Measurements from ENCODE around the gene JMY. TPM values are rescaled to one million over a fixed set of nuclear protein-coding genes. Genes with fewer than 3 reads are reported as not detected.

The JMY gene
- total and polyA plus RNA-seq, 2 experiments from 2014 or later: 2.0 to 11.7 TPM

- Histone ChIP-seq H3K27ac (no peak overlapping the region), H3K9me2 (replicated peaks; ENCODE audit: insufficient read depth) (no peaks in the 10 kb centered on the region), H3K4me1 (ENCODE audit: insufficient read depth) (no peaks in the 10 kb centered on the region), H3K27me3 (no peaks in the 10 kb centered on the region), H2AFZ (no peak overlapping the region), H3K9me3 (ENCODE audit: low read depth) (no peaks in the 10 kb centered on the region), H3K36me3 (replicated peaks; ENCODE audit: insufficient read depth, low read depth) (no peaks in the 10 kb centered on the region), H3K79me2 (peaks cover 44% of the 10 kb centered on the region), H3K4me2 (no peak overlapping the region), H4K20me1 (ENCODE audit: insufficient read depth, poor library complexity, severe bottlenecking) (peaks cover 8% of the 10 kb centered on the region), H3K4me3 (no peak overlapping the region)
- DNase-seq (ENCODE audit: low spot score): no peak
- no peak for TF ChIP-seq EZH2 (IDR thresholded peaks at IDR 0.05; ENCODE audit: borderline replicate concordance)
- TF ChIP-seq CTCF (IDR thresholded peaks at IDR 0.05; ENCODE audit: poor library complexity): no peak
- TF ChIP-seq EZH2phosphoT487 (IDR thresholded peaks at IDR 0.05; ENCODE audit: low read depth, severe bottlenecking, unreplicated experiment): no peak
- WGBS (ENCODE audit: low lambda C conversion rate, missing lambda C conversion rate): 95% methylated on average over 3 of the region's 3 CpGs
These were observed 33.8 kb downstream of the JMY start for GRCh38 chr5:79269733-79270166.

DNA sequence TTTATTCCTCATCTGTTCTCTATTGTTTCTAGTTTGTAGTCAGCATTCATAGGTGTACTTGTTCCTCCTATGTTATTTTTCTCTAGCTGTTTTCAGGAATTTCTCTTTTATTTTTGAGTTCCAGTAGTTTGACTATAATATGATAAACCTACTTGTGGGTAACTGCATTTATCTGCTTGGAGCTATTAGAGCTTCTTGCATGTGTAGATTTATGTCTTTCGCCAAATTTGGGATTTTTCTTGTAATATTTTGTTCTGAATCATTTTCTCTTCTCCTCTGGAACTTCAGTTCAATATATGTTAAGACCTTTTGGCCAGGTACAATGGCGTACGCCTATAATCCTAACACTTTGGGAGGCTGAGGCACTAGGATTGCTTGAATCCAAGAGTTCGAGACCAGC lies 37.4 kb downstream of the JMY start:
- DNase-seq (ENCODE audit: low spot score): no peak
- TF ChIP-seq EZH2 (IDR thresholded peaks at IDR 0.05; ENCODE audit: borderline replicate concordance) (no peak), EZH2phosphoT487 (IDR thresholded peaks at IDR 0.05; ENCODE audit: low read depth, severe bottlenecking, unreplicated experiment) (no peak)
- Histone ChIP-seq H3K36me3 (replicated peaks; ENCODE audit: insufficient read depth, low read depth) (no peaks in the 10 kb centered on the region), H3K9me3 (ENCODE audit: low read depth) (no peaks in the 10 kb centered on the region), H2AFZ (no peak overlapping the region), H3K4me1 (ENCODE audit: insufficient read depth) (no peaks in the 10 kb centered on the region), H3K9me2 (replicated peaks; ENCODE audit: insufficient read depth) (no peaks in the 10 kb centered on the region), H4K20me1 (ENCODE audit: insufficient read depth, poor library complexity, severe bottlenecking) (peaks cover 4% of the 10 kb centered on the region), H3K4me3 (no peak overlapping the region), H3K27me3 (no peaks in the 10 kb centered on the region), H3K79me2 (peaks cover 44% of the 10 kb centered on the region), H3K4me2 (no peak overlapping the region), H3K27ac (no peak overlapping the region)
- WGBS (ENCODE audit: low lambda C conversion rate, missing lambda C conversion rate): 97% methylated on average over 4 of the region's 4 CpGs

- WGBS (ENCODE audit: low lambda C conversion rate, missing lambda C conversion rate): 94% methylated on average over 3 of the region's 3 CpGs
- H3K9me2 ChIP-seq (replicated peaks; ENCODE audit: insufficient read depth): no peaks in the 10 kb centered on the region
- TF ChIP-seq CTCF (IDR thresholded peaks at IDR 0.05; ENCODE audit: poor library complexity) (no peak), EZH2 (IDR thresholded peaks at IDR 0.05; ENCODE audit: borderline replicate concordance) (no peak), EZH2phosphoT487 (IDR thresholded peaks at IDR 0.05; ENCODE audit: low read depth, severe bottlenecking, unreplicated experiment) (no peak)
These were observed 48.9 kb downstream of the JMY start for GRCh38 chr5:79284846-79285245.

GRCh38 chr5:79285285-79285684 lies 49.4 kb downstream of the JMY start:
- Histone ChIP-seq H3K9me3 (ENCODE audit: low read depth) (no peaks in the 10 kb centered on the region), H3K9me2 (replicated peaks; ENCODE audit: insufficient read depth) (no peaks in the 10 kb centered on the region), H3K27me3 (no peaks in the 10 kb centered on the region), H3K4me3 (no peak overlapping the region), H2AFZ (no peak overlapping the region), H3K27ac (no peak overlapping the region), H3K79me2 (no peaks in the 10 kb centered on the region), H3K36me3 (replicated peaks; ENCODE audit: insufficient read depth, low read depth) (no peaks in the 10 kb centered on the region), H3K4me2 (no peak overlapping the region), H4K20me1 (ENCODE audit: insufficient read depth, poor library complexity, severe bottlenecking) (no peaks in the 10 kb centered on the region), H3K4me1 (ENCODE audit: insufficient read depth) (no peaks in the 10 kb centered on the region)
- no peak for DNase-seq (ENCODE audit: low spot score)
- 95% methylated on average over 3 of the region's 3 CpGs for WGBS (ENCODE audit: low lambda C conversion rate, missing lambda C conversion rate)
- TF ChIP-seq EZH2 (IDR thresholded peaks at IDR 0.05; ENCODE audit: borderline replicate concordance) (no peak), CTCF (IDR thresholded peaks at IDR 0.05; ENCODE audit: poor library complexity) (no peak), EZH2phosphoT487 (IDR thresholded peaks at IDR 0.05; ENCODE audit: low read depth, severe bottlenecking, unreplicated experiment) (no peak)

More at GRCh38 chr5:79284846-79285245, 48.9 kb downstream of the JMY start:
- DNase-seq (ENCODE audit: low spot score): no peak
- Histone ChIP-seq H3K27me3 (no peaks in the 10 kb centered on the region), H3K4me2 (no peak overlapping the region), H2AFZ (no peak overlapping the region), H3K9me3 (ENCODE audit: low read depth) (no peaks in the 10 kb centered on the region), H3K4me3 (no peak overlapping the region), H3K79me2 (no peaks in the 10 kb centered on the region), H3K36me3 (replicated peaks; ENCODE audit: insufficient read depth, low read depth) (no peaks in the 10 kb centered on the region), H3K27ac (no peak overlapping the region), H3K4me1 (ENCODE audit: insufficient read depth) (no peaks in the 10 kb centered on the region), H4K20me1 (ENCODE audit: insufficient read depth, poor library complexity, severe bottlenecking) (no peaks in the 10 kb centered on the region)
